T-cell (primary cell): ENCODE results near the gene TMEM187. TPM values are rescaled to one million over a fixed set of nuclear protein-coding genes. Genes with fewer than 3 reads are reported as not detected.

ENCODE experiments used
- ATAC-seq, 4 experiments: fragments of 200-7000 bp in 3 of 4; fragments of 150-1000 bp in 1 of 4; cut with Tn5 transposase; replicated peaks in 1 of 4; 1 replicate in 3 of 4; 2 replicates in 1 of 4; pipeline ENCODE4 v1.10.0; 2021; ENCODE audit warnings: moderate library complexity in 3 of 4, mild to moderate bottlenecking in 2 of 4, moderate number of reproducible peaks in 1 of 4
- CTCF ChIA-PET, 2 donors: fragments of 300-600 bp; sonication (Branson Sonifier 250); formaldehyde crosslinking; loops; one replicate each; lab custom pipeline; 2022; ENCODE audit warnings: antibody characterized with exemption in 2 of 2; lab: Charles Lee
- POLR2A ChIA-PET, 2 donors: fragments of 300-600 bp; sonication (Branson Sonifier 250); formaldehyde crosslinking; loops; one replicate each; lab custom pipeline; 2022; ENCODE audit warnings: antibody characterized with exemption in 2 of 2; lab: Charles Lee
- DNase-seq, 35 experiments: peaks; one replicate each; pipeline versions ENCODE4 v3.0.0 to v3.0.0-alpha.2; 2013 to 2023
- H3K27ac ChIP-seq: one replicate; pipeline ENCODE4 v1.5.1; 2013; ENCODE audit warnings: low read length
- H3K27me3 ChIP-seq, 2 experiments: replicated peaks in 1 of 2; 1 replicate in 1 of 2; 2 replicates in 1 of 2; pipeline versions ENCODE4 v1.6.1 to v1.7.0; 2013; ENCODE audit warnings: low read length in 1 of 2, mixed read lengths in 1 of 2; ENCODE audit not compliant: control insufficient read depth in 2 of 2, insufficient read depth in 2 of 2; ENCODE audit errors: extremely low read depth in 1 of 2
- H3K36me3 ChIP-seq, 2 donors: 1 replicate in 1 of 2; 2 replicates in 1 of 2; pipeline versions ENCODE4 v1.6.1 to v1.7.0; 2013; ENCODE audit warnings: low read length in 1 of 2; ENCODE audit not compliant: control insufficient read depth in 2 of 2, insufficient read depth in 1 of 2; ENCODE audit errors: extremely low read depth in 1 of 2
- H3K4me1 ChIP-seq, 2 experiments: 1 replicate in 1 of 2; 2 replicates in 1 of 2; pipeline versions ENCODE4 v1.6.1 to v1.7.0; 2013; ENCODE audit warnings: low read length in 2 of 2, mixed read lengths in 1 of 2; ENCODE audit not compliant: insufficient read depth in 2 of 2, control insufficient read depth in 1 of 2; ENCODE audit errors: extremely low read depth in 1 of 2
- H3K4me3 ChIP-seq, 2 donors: 1 replicate in 1 of 2; 2 replicates in 1 of 2; pipeline versions ENCODE4 v1.5.1 to v1.7.0; 2013; ENCODE audit warnings: mild to moderate bottlenecking in 2 of 2, low read length in 1 of 2, moderate library complexity in 1 of 2; ENCODE audit not compliant: control insufficient read depth in 1 of 2; ENCODE audit errors: extremely low read depth in 1 of 2
- H3K9me3 ChIP-seq: 2 replicates; pipeline ENCODE4 v1.7.0; 2013
- H3K27ac Mint-ChIP-seq, 2 donors: one replicate each; pipeline ENCODE4 v1.8.0; 2020 to 2021; ENCODE audit warnings: mild to moderate bottlenecking in 2 of 2, mixed read lengths in 2 of 2
- H3K27me3 Mint-ChIP-seq, 2 donors: one replicate each; pipeline ENCODE4 v1.8.0; 2021 to 2022; ENCODE audit warnings: mixed read lengths in 2 of 2
- H3K36me3 Mint-ChIP-seq: one replicate; pipeline ENCODE4 v1.8.0; 2021; ENCODE audit warnings: mixed read lengths
- H3K4me1 Mint-ChIP-seq, 3 donors: one replicate each; pipeline ENCODE4 v1.8.0; 2020 to 2022; ENCODE audit warnings: mixed read lengths in 3 of 3, mild to moderate bottlenecking in 1 of 3
- H3K4me3 Mint-ChIP-seq, 3 donors: one replicate each; pipeline ENCODE4 v1.8.0; 2020 to 2022; ENCODE audit warnings: mild to moderate bottlenecking in 3 of 3, mixed read lengths in 3 of 3, moderate library complexity in 3 of 3
- H3K9me3 Mint-ChIP-seq, 3 donors: one replicate each; pipeline ENCODE4 v1.8.0; 2020 to 2022; ENCODE audit warnings: mixed read lengths in 3 of 3
- WGBS: methylation state at CpG from one replicate; pipeline ENCODE4 v1.1.5; 2013; ENCODE audit warnings: missing lambda C conversion rate; ENCODE audit not compliant: insufficient coverage; 5-methylcytosine and 5-hydroxymethylcytosine counted together
- total RNA-seq, 35 experiments: library from RNA in 6 of 35; stranded (reverse) in 6 of 35; fragments of 120-200 nt in 1 of 35; gene quantifications; one replicate each; pipeline versions ENCODE4 v1.2.1 to v1.2.4 and lab custom pipeline; 2013 to 2026

The TMEM187 gene
- total RNA-seq, 5 donors from 2014 or later (not counting 1 experiment from before 2014, with no cell fraction given): 4.0 to 16.9 (median 14.1) TPM

- no peak overlapping the region for H3K27ac Mint-ChIP-seq
- no peaks in the 10 kb centered on the region for H3K9me3 Mint-ChIP-seq
- 90% methylated on average over 11 of the region's 17 CpGs for WGBS
- Histone ChIP-seq H3K27ac (no peak overlapping the region), H3K27me3 (no peaks in the 10 kb centered on the region), H3K9me3 (no peaks in the 10 kb centered on the region), H3K4me1 (peaks cover 0 to 30% of the 10 kb centered on the region in 2 experiments), H3K36me3 (peaks cover 4 to 38% of the 10 kb centered on the region in 2 donors), H3K4me3 (no peak overlapping the region)
- CTCF ChIA-PET: interaction anchor here in 1 of 2 donors (0.6 to 1.1 kb wide), 5 partner anchors 14 to 259 kb away, joined by 3 to 7 read pairs (median 3); no protein-coding TSS in a partner anchor
- peaks cover 0 to 22% (median 16%) of the 10 kb centered on the region in 3 donors for H3K4me1 Mint-ChIP-seq
- H3K4me3 Mint-ChIP-seq: no peak overlapping the region
- POLR2A ChIA-PET: no interaction called here
- peaks cover 8% of the 10 kb centered on the region for H3K36me3 Mint-ChIP-seq
- H3K27me3 Mint-ChIP-seq: peaks cover 0 to 4% of the 10 kb centered on the region in 2 donors
- DNase-seq (no peak), ATAC-seq (no peak)
These were observed 39.9 kb downstream of the TMEM187 start for GRCh38 chrX:154012336-154012991.

- Mint-ChIP-seq H3K4me3 (no peak overlapping the region), H3K4me1 (peaks cover 0 to 19% (median 16%) of the 10 kb centered on the region in 3 donors), H3K27me3 (peaks cover 0 to 4% of the 10 kb centered on the region in 2 donors), H3K27ac (no peak overlapping the region), H3K36me3 (peaks cover 3% of the 10 kb centered on the region), H3K9me3 (no peaks in the 10 kb centered on the region)
- Histone ChIP-seq H3K9me3 (no peaks in the 10 kb centered on the region), H3K4me1 (peaks cover 0 to 34% of the 10 kb centered on the region in 2 experiments), H3K36me3 (peaks cover 4 to 41% of the 10 kb centered on the region in 2 donors), H3K27ac (no peak overlapping the region), H3K4me3 (no peak overlapping the region), H3K27me3 (no peaks in the 10 kb centered on the region)
- DNase-seq (no peak), ATAC-seq (no peak)
- WGBS: 74% methylated on average over 9 of the region's 17 CpGs
- POLR2A ChIA-PET: no interaction called here
- CTCF ChIA-PET: interaction anchor here (0.6 to 1.4 kb wide), 6 partner anchors 7 to 84 kb away, joined by 3 to 4 read pairs (median 3); no protein-coding TSS in a partner anchor
These were observed 40.5 kb downstream of the TMEM187 start for GRCh38 chrX:154013001-154013421.

- ATAC-seq (peak; percentile 72 to 79 (median 76)), DNase-seq (peak in 32 of 35 experiments; percentile 16 to 73 (median 40))
- Mint-ChIP-seq H3K4me3 (no peak overlapping the region), H3K36me3 (peaks cover 3% of the 10 kb centered on the region), H3K27me3 (peaks cover 0 to 4% of the 10 kb centered on the region in 2 donors), H3K4me1 (peaks cover 0 to 19% (median 17%) of the 10 kb centered on the region in 3 donors), H3K9me3 (no peaks in the 10 kb centered on the region), H3K27ac (peak overlapping the region in 1 of 2 donors; percentile 17)
- ChIA-PET CTCF (interaction anchor here (0.7 to 1.4 kb wide), 6 partner anchors 8 to 215 kb away, joined by 3 to 4 read pairs (median 3); no protein-coding TSS in a partner anchor), POLR2A (no interaction called here)
- Histone ChIP-seq H3K27ac (no peak overlapping the region), H3K4me3 (no peak overlapping the region), H3K36me3 (peaks cover 4 to 41% of the 10 kb centered on the region in 2 donors), H3K4me1 (peaks cover 0 to 41% of the 10 kb centered on the region in 2 experiments), H3K27me3 (no peaks in the 10 kb centered on the region), H3K9me3 (no peaks in the 10 kb centered on the region)
- WGBS: 96% methylated on average over 3 of the region's 20 CpGs
These were observed 41.2 kb downstream of the TMEM187 start for GRCh38 chrX:154013614-154014360.

GRCh38 chrX:154014429-154015380 is 42.2 kb downstream of the TMEM187 start:
- CTCF ChIA-PET: interaction anchor here (0.9 to 1.4 kb wide), 3 partner anchors 9 to 61 kb away, joined by 3 to 4 read pairs (median 3); no protein-coding TSS in a partner anchor
- 64% methylated on average over 13 of the region's 24 CpGs for WGBS

GRCh38 chrX:154015581-154016264 is 43.2 kb downstream of the TMEM187 start:
- H3K4me1 ChIP-seq: peaks cover 0 to 50% of the 10 kb centered on the region in 2 experiments
- H3K9me3 ChIP-seq: no peaks in the 10 kb centered on the region
- Mint-ChIP-seq H3K27me3 (peaks cover 0 to 4% of the 10 kb centered on the region in 2 donors), H3K36me3 (peaks cover 3% of the 10 kb centered on the region), H3K4me1 (peaks cover 5 to 26% (median 22%) of the 10 kb centered on the region in 3 donors), H3K9me3 (no peaks in the 10 kb centered on the region), H3K4me3 (no peak overlapping the region), H3K27ac (peak overlapping the region; percentile 36 to 64)
- ChIA-PET POLR2A (no interaction called here), CTCF (no interaction called here)
- H3K4me3 ChIP-seq: no peak overlapping the region
- WGBS: 90% methylated on average over 9 of the region's 16 CpGs
- ATAC-seq (no peak), DNase-seq (no peak)
- peaks cover 4 to 39% of the 10 kb centered on the region in 2 donors for H3K36me3 ChIP-seq
- no peaks in the 10 kb centered on the region for H3K27me3 ChIP-seq
- H3K27ac ChIP-seq: no peak overlapping the region

More at GRCh38 chrX:154014429-154015380, 42.2 kb downstream of the TMEM187 start:
- H3K4me1 ChIP-seq: peaks cover 0 to 44% of the 10 kb centered on the region in 2 experiments
- no peak overlapping the region for H3K27ac ChIP-seq
- peaks cover 0 to 21% (median 17%) of the 10 kb centered on the region in 3 donors for H3K4me1 Mint-ChIP-seq
- peaks cover 3% of the 10 kb centered on the region for H3K36me3 Mint-ChIP-seq
- no peaks in the 10 kb centered on the region for H3K9me3 ChIP-seq
- POLR2A ChIA-PET: no interaction called here
- no peaks in the 10 kb centered on the region for H3K9me3 Mint-ChIP-seq
- no peak for ATAC-seq
- peak overlapping the region in 1 of 3 donors; percentile 30 for H3K4me3 Mint-ChIP-seq
- H3K36me3 ChIP-seq: peaks cover 4 to 41% of the 10 kb centered on the region in 2 donors
- H3K27ac Mint-ChIP-seq: peak overlapping the region; percentile 19 to 52
- peaks cover 0 to 4% of the 10 kb centered on the region in 2 donors for H3K27me3 Mint-ChIP-seq
- no peak overlapping the region for H3K4me3 ChIP-seq
- no peaks in the 10 kb centered on the region for H3K27me3 ChIP-seq
- DNase-seq: no peak
